SK-N-SH (cell line): ENCODE data around the gene DUSP6. TPM values are rescaled to one million over a fixed set of nuclear protein-coding genes. Genes with fewer than 3 reads are reported as not detected.

Experiments
- CTCF ChIA-PET: fragments of 300-600, 350-600 bp; formaldehyde crosslinking; extraction: SDS; loops from one replicate; lab custom pipeline; 2021; lab: Yijun Ruan, JAX
- POLR2A ChIA-PET: fragments of 350-600 bp; sonication (Branson Sonifier 250); formaldehyde crosslinking; extraction: SDS; loops from one replicate; lab custom pipeline; 2020; ENCODE audit warnings: antibody characterized with exemption, inconsistent platforms; lab: Yijun Ruan, JAX
- DNase-seq: peaks from one replicate; pipeline ENCODE4 v3.0.0; 2012
- H2AFZ ChIP-seq: fragments of 200-600 bp; sonication (generic); 2 replicates; pipeline ENCODE4 v1.8.1; 2016; ENCODE audit warnings: antibody characterized with exemption, mild to moderate bottlenecking, low read depth
- H3F3A ChIP-seq: fragments of 200-600 bp; sonication (generic); replicated peaks from 2 replicates; pipeline ENCODE3; 2016; ENCODE audit warnings: antibody characterized with exemption, mild to moderate bottlenecking; ENCODE audit not compliant: insufficient read depth
- H3K27ac ChIP-seq, 2 experiments: fragments of 200-500 bp in 1 of 2; fragments of 200-600 bp in 1 of 2; sonication (Bioruptor generic) in 1 of 2; sonication (generic), shearing (Covaris generic) in 1 of 2; 2 replicates each; pipeline versions ENCODE4 v1.5.1 to v1.6.1; 2014 to 2016; ENCODE audit warnings: low read depth in 2 of 2, inconsistent platforms in 1 of 2, low read length in 1 of 2, mild to moderate bottlenecking in 1 of 2, mixed read lengths in 1 of 2
- H3K27me3 ChIP-seq: fragments of 200-600 bp; sonication (generic), shearing (Covaris generic); 2 replicates; pipeline ENCODE4 v1.6.1; 2016; ENCODE audit warnings: mixed run types; ENCODE audit not compliant: insufficient read depth
- H3K36me3 ChIP-seq, 2 experiments: fragments of 200-500 bp in 1 of 2; fragments of 200-600 bp in 1 of 2; sonication (Bioruptor generic) in 1 of 2; sonication (generic) in 1 of 2; replicated peaks in 1 of 2; 2 replicates each; pipeline versions ENCODE3 to v1.5.1; 2014 to 2016; ENCODE audit warnings: low read length in 1 of 2, mild to moderate bottlenecking in 1 of 2; ENCODE audit not compliant: insufficient read depth in 2 of 2, control insufficient read depth in 1 of 2
- H3K4me1 ChIP-seq, 2 experiments: fragments of 200-500 bp in 1 of 2; fragments of 200-600 bp in 1 of 2; sonication (Bioruptor generic) in 1 of 2; sonication (generic), shearing (Covaris generic) in 1 of 2; 2 replicates each; pipeline versions ENCODE4 v1.5.1 to v1.6.1; 2014 to 2016; ENCODE audit warnings: low read depth in 1 of 2, low read length in 1 of 2, mixed run types in 1 of 2; ENCODE audit not compliant: insufficient read depth in 2 of 2, control insufficient read depth in 1 of 2
- H3K4me2 ChIP-seq: fragments of 200-600 bp; sonication (generic), shearing (Covaris generic); 2 replicates; pipeline ENCODE4 v1.6.1; 2017; ENCODE audit warnings: mixed run types
- H3K4me3 ChIP-seq, 2 experiments: fragments of 200-500 bp in 1 of 2; fragments of 200-600 bp in 1 of 2; sonication (Bioruptor generic) in 1 of 2; sonication (generic), shearing (Covaris generic) in 1 of 2; 2 replicates each; pipeline versions ENCODE4 v1.5.1 to v1.8.1; 2014 to 2016; ENCODE audit warnings: low read depth in 2 of 2, inconsistent platforms in 1 of 2, low read length in 1 of 2, mild to moderate bottlenecking in 1 of 2, mixed read lengths in 1 of 2, moderate library complexity in 1 of 2
- H3K79me2 ChIP-seq: fragments of 200-600 bp; sonication (generic); 2 replicates; pipeline ENCODE4 v1.8.1; 2017; ENCODE audit warnings: mild to moderate bottlenecking; ENCODE audit not compliant: insufficient read depth
- H3K9ac ChIP-seq: fragments of 200-600 bp; sonication (generic); 2 replicates; pipeline ENCODE4 v1.6.1; 2017; ENCODE audit warnings: mixed run types
- H3K9me2 ChIP-seq: fragments of 200-600 bp; sonication (generic); 2 replicates; pipeline ENCODE4 v1.6.1; 2017; ENCODE audit warnings: mixed run types
- H3K9me3 ChIP-seq: fragments of 200-600 bp; sonication (generic); 2 replicates; pipeline ENCODE4 v1.6.1; 2017; ENCODE audit warnings: mixed run types, mild to moderate bottlenecking, moderate library complexity
- H4K20me1 ChIP-seq: fragments of 200-600 bp; sonication (generic); 2 replicates; pipeline ENCODE4 v1.6.1; 2017; ENCODE audit warnings: mild to moderate bottlenecking, mixed run types; ENCODE audit not compliant: insufficient read depth
- CHD2 ChIP-seq: fragments of 150-350 bp; IDR thresholded peaks from 2 replicates; pipeline ENCODE4 v1.6.1; 2018; ENCODE audit warnings: low read length; ENCODE audit not compliant: partially characterized antibody
- CTCF ChIP-seq: fragments of 200-600 bp; sonication (generic); IDR thresholded peaks from 2 replicates; pipeline ENCODE4 v1.6.1; 2017; ENCODE audit warnings: antibody characterized with exemption, mild to moderate bottlenecking, moderate library complexity
- FOSL2 ChIP-seq: IDR thresholded peaks from 2 replicates; pipeline ENCODE4 v1.4.0; 2012; ENCODE audit warnings: low read depth, mild to moderate bottlenecking, moderate library complexity, borderline replicate concordance
- FOXM1 ChIP-seq: IDR thresholded peaks from 2 replicates; pipeline ENCODE4 v1.4.0; 2012; ENCODE audit warnings: low read depth, mild to moderate bottlenecking
- GABPA ChIP-seq: IDR thresholded peaks from 2 replicates; pipeline ENCODE4 v1.4.0; 2012; ENCODE audit warnings: low read depth, mild to moderate bottlenecking
- GATA2 ChIP-seq: sonication (generic); formaldehyde crosslinking; IDR thresholded peaks from 2 replicates; pipeline ENCODE4 v1.5.0; 2020; ENCODE audit warnings: mild to moderate bottlenecking, missing genetic modification reagents
- NRF1 ChIP-seq: IDR thresholded peaks from 2 replicates; pipeline ENCODE4 v1.6.1; 2012; ENCODE audit warnings: low read depth, mild to moderate bottlenecking, low read length
- PBX3 ChIP-seq: IDR thresholded peaks from 2 replicates; pipeline ENCODE4; 2012
- POLR2AphosphoS5 ChIP-seq: IDR thresholded peaks from 2 replicates; pipeline ENCODE4 v1.6.1; 2012; ENCODE audit warnings: low read depth, low read length
- RCOR1 ChIP-seq: fragments of 150-350 bp; IDR thresholded peaks from 2 replicates; pipeline ENCODE4 v1.6.1; 2017; ENCODE audit warnings: antibody characterized with exemption, low read length
- REST ChIP-seq: IDR thresholded peaks from 2 replicates; pipeline ENCODE4 v1.6.1; 2012; ENCODE audit warnings: mild to moderate bottlenecking, low read depth, low read length, moderate library complexity
- RXRA ChIP-seq: IDR thresholded peaks from 2 replicates; pipeline ENCODE4 v1.4.0; 2012; ENCODE audit warnings: low read depth, mild to moderate bottlenecking, borderline replicate concordance
- SMC3 ChIP-seq: IDR thresholded peaks from 2 replicates; pipeline ENCODE4 v1.6.1; 2012; ENCODE audit warnings: low read depth, low read length, improper control_type of control experiment
- TAF1 ChIP-seq: IDR thresholded peaks from 2 replicates; pipeline ENCODE4 v1.6.1; 2012; ENCODE audit warnings: low read depth, mild to moderate bottlenecking, low read length, moderate library complexity, borderline replicate concordance
- TEAD4 ChIP-seq: IDR thresholded peaks from 2 replicates; pipeline ENCODE4 v1.4.0; 2012; ENCODE audit warnings: mild to moderate bottlenecking, borderline replicate concordance; ENCODE audit not compliant: insufficient read depth
- YY1 ChIP-seq: IDR thresholded peaks from 2 replicates; pipeline ENCODE4 v1.4.0; 2012; ENCODE audit warnings: low read depth, mild to moderate bottlenecking
- ZBTB33 ChIP-seq: IDR thresholded peaks from 2 replicates; pipeline ENCODE4 v1.4.0; 2012; ENCODE audit warnings: low read depth, borderline replicate concordance
- WGBS: methylation state at CpG from one replicate; pipeline ENCODE4 v1.1.6; 2017; ENCODE audit warnings: low lambda C conversion rate; 5-methylcytosine and 5-hydroxymethylcytosine counted together
- polyA plus RNA-seq, 3 experiments: library from polyadenylated mRNA; depleted of rRNA; stranded (reverse); fragments of >200 nt; gene quantifications; 2 replicates each; pipeline ENCODE4 v1.2.3, GENCODE V29; 2012

The DUSP6 gene
- polyA plus RNA-seq, 1 of the 3 experiments (the other 2 are of a cell fraction), result 71.4 TPM

GRCh38 chr12:89363084-89363483, 10.8 kb upstream of the DUSP6 start:
- CTCF ChIA-PET, result interaction anchor here (0.9 to 1.5 kb wide), 2 partner anchors 9 to 344 kb away, joined by 3 to 5 read pairs; no protein-coding TSS in a partner anchor
- WGBS, result 86% methylated on average over 4 of the region's 4 CpGs
- Histone ChIP-seq H2AFZ (no peak overlapping the region), H3K4me1 (peaks cover under 1 to 7% of the 10 kb centered on the region in 2 experiments; a peak in 2 of 4 replicates), H4K20me1 (no peaks in the 10 kb centered on the region), H3K27me3 (no peaks in the 10 kb centered on the region), H3K4me2 (no peak overlapping the region), H3K79me2 (peaks cover 13% of the 10 kb centered on the region; the same call in 1 of the 2 replicates), H3K9ac (no peak overlapping the region), H3F3A (peaks cover 7% of the 10 kb centered on the region), H3K9me3 (no peaks in the 10 kb centered on the region), H3K9me2 (no peaks in the 10 kb centered on the region), H3K27ac (no peak overlapping the region), H3K4me3 (no peak overlapping the region), H3K36me3 (peaks cover 4 to 14% of the 10 kb centered on the region in 2 experiments)
- no peak for DNase-seq
- POLR2A ChIA-PET, result interaction anchor here (0.9 kb wide), 1 partner anchor 11 kb away, joined by 4 read pairs; the partner anchor contains the start of gene DUSP6
- TF ChIP-seq TEAD4, result no peak
- no peak for TF ChIP-seq POLR2AphosphoS5
- TF ChIP-seq GABPA, result no peak
- no peak for TF ChIP-seq CTCF
- no peak for TF ChIP-seq FOXM1
- TF ChIP-seq GATA2 (CRISPR knock-in tag), result no peak
- no peak for TF ChIP-seq YY1
- TF ChIP-seq FOSL2, result no peak
- no peak for TF ChIP-seq REST
- TF ChIP-seq TAF1, result no peak
- TF ChIP-seq CHD2, result no peak
- TF ChIP-seq ZBTB33, result no peak
- TF ChIP-seq RXRA, result no peak
- TF ChIP-seq RCOR1, result no peak
- TF ChIP-seq PBX3, result no peak
- no peak for TF ChIP-seq NRF1
- no peak for TF ChIP-seq SMC3
